ENCODE results near the gene CRYBG1.

Gene CRYBG1

DNA sequence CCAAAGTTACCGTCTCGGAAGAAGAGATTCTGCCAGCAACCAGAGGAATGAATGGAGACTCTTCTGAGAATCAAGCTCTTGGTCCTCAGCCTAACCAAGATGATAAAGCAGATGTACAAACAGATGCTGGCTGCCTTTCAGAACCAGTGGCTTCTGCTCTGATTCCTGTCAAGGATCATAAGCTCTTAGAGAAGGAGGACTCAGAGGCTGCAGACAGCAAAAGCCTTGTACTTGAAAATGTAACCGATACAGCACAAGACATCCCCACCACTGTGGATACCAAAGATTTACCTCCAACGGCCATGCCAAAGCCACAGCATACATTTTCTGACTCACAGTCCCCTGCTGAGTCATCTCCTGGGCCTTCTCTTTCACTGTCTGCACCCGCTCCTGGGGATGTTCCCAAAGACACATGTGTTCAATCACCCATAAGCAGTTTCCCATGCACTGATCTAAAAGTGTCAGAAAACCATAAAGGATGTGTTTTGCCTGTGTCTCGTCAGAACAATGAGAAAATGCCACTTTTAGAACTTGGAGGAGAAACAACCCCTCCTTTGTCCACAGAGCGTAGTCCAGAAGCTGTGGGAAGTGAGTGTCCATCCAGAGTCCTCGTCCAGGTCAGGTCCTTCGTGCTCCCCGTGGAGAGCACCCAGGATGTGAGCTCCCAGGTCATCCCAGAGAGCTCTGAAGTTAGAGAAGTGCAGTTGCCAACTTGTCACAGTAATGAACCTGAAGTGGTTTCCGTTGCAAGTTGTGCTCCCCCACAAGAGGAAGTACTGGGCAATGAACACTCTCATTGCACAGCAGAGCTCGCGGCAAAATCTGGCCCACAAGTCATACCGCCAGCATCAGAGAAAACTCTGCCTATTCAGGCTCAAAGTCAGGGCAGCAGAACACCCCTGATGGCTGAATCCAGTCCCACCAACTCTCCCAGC is 159.2 kb downstream of the CRYBG1 start:
- TF ChIP-seq CTCF (conservative IDR thresholded peaks at IDR 0.05; ENCODE audit: control insufficient read depth, insufficient read depth, low read depth, low read length), result no peak
- peak; percentile 100 for DNase-seq (ENCODE audit: low read depth)
- peak overlapping the region; percentile 52 for H3K4me3 ChIP-seq (ENCODE audit: control insufficient read depth, low read depth, low read length)

- TF ChIP-seq CTCF (conservative IDR thresholded peaks at IDR 0.05; ENCODE audit: control insufficient read depth, insufficient read depth, low read depth, low read length), result no peak
- DNase-seq (ENCODE audit: low read depth), result no peak
- H3K4me3 ChIP-seq (ENCODE audit: control insufficient read depth, low read depth, low read length), result no peak overlapping the region
These were observed 160.3 kb downstream of the CRYBG1 start for GRCh38 chr6:106520711-106521401.

DNA sequence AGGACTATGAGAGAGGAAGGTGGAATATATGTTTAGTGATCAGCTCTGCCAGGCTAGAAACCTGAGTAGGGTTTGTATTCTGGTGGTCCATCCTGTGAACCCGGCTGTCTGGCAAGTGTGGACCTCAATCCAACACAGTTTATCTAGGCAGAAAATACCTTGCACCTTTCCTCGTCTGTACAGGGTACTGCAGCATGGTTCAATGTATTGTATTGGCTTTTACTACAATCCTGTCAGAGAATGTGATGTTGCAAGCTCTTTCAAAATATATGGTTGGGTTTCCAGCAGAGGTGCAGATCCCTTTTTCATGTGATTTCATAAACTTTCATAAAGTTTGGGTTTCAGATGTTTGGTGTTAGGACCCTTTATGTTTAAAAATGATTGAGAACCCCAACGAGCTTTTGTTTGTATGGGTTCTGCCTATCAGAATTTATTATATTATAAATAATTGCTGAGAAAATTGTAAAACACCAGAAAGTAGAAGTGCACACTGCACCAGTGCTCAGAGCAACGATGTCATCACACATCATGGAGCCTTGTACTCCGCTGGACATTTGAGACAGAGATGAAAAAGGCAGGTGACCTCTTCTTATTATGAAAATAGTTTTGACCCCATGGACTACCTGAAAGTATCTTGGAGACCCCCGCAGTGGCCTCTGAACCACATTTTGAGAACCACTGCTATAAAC is 162.2 kb downstream of the CRYBG1 start:
- no peak for TF ChIP-seq CTCF (conservative IDR thresholded peaks at IDR 0.05; ENCODE audit: control insufficient read depth, insufficient read depth, low read depth, low read length)
- no peak overlapping the region for H3K4me3 ChIP-seq (ENCODE audit: control insufficient read depth, low read depth, low read length)
- DNase-seq (ENCODE audit: low read depth), result no peak

DNA sequence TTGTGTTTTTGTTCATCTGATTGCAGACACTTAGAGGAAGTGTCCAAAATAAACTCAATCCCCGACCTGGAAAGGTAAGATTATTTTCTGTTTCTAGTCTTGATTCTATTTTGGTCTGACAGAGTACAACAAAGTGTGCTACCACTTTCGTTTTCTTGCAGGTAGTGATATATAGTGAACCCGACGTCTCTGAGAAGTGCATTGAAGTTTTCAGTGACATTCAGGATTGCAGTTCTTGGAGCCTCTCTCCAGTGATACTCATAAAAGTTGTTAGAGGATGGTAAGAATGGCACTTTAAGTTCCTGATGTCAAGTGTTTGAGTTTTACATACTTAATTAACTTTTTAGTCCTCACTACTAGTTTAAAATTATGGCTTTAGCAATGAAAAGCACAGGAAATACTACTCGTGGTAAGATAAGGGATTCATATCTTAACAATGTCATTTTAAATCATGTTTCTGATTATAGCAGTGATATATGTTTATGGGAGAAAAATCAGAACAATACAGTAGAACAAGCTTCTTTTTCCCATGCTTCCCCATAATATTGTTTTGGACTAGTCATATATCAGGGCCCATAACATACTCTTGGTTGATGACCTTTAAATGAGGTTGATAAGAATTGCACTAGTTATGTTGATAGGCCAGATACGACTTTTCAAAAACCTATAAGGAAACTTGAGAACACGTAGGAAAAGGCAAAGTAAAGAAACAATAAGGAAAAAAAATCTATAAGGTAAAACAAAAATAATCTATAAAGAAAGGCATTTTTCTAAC is 164.8 kb downstream of the CRYBG1 start:
- no peak overlapping the region for H3K4me3 ChIP-seq (ENCODE audit: control insufficient read depth, low read depth, low read length)
- TF ChIP-seq CTCF (conservative IDR thresholded peaks at IDR 0.05; ENCODE audit: control insufficient read depth, insufficient read depth, low read depth, low read length), result no peak
- DNase-seq (ENCODE audit: low read depth), result no peak

GRCh38 chr6:106525882-106526275 is 165.4 kb downstream of the CRYBG1 start:
- no peak for TF ChIP-seq CTCF (conservative IDR thresholded peaks at IDR 0.05; ENCODE audit: control insufficient read depth, insufficient read depth, low read depth, low read length)
- H3K4me3 ChIP-seq (ENCODE audit: control insufficient read depth, low read depth, low read length), result no peak overlapping the region
- no peak for DNase-seq (ENCODE audit: low read depth)

DNA sequence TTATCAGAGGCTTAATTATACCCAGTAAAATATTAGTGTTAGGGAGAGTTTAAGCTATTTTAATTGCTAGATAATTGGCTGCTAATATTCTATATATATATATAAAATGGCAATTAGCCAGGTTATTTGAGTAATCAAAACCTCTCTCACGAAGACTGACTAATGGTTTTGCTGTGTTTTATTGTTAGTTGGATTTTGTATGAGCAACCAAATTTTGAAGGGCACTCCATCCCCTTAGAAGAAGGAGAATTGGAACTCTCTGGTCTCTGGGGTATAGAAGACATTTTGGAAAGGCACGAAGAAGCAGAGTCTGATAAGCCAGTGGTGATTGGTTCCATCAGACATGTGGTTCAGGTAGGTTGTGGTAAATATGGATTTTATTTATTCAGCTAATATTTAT is 166.6 kb downstream of the CRYBG1 start:
- no peak overlapping the region for H3K4me3 ChIP-seq (ENCODE audit: control insufficient read depth, low read depth, low read length)
- TF ChIP-seq CTCF (conservative IDR thresholded peaks at IDR 0.05; ENCODE audit: control insufficient read depth, insufficient read depth, low read depth, low read length), result no peak
- DNase-seq (ENCODE audit: low read depth), result peak; percentile 66

Measured in fibroblast of mammary gland (primary cell).